ENCODE results near the gene RNMT.

- TF ChIP-seq FOS (IDR thresholded peaks at IDR 0.05; ENCODE audit: low read depth, low read length): no peak
- TF ChIP-seq POLR2A (IDR thresholded peaks at IDR 0.05; ENCODE audit: low read depth, low read length): no peak
- TF ChIP-seq MXI1 (IDR thresholded peaks at IDR 0.05; ENCODE audit: borderline replicate concordance, low read depth, low read length): no peak
- TF ChIP-seq, protein P1, sequence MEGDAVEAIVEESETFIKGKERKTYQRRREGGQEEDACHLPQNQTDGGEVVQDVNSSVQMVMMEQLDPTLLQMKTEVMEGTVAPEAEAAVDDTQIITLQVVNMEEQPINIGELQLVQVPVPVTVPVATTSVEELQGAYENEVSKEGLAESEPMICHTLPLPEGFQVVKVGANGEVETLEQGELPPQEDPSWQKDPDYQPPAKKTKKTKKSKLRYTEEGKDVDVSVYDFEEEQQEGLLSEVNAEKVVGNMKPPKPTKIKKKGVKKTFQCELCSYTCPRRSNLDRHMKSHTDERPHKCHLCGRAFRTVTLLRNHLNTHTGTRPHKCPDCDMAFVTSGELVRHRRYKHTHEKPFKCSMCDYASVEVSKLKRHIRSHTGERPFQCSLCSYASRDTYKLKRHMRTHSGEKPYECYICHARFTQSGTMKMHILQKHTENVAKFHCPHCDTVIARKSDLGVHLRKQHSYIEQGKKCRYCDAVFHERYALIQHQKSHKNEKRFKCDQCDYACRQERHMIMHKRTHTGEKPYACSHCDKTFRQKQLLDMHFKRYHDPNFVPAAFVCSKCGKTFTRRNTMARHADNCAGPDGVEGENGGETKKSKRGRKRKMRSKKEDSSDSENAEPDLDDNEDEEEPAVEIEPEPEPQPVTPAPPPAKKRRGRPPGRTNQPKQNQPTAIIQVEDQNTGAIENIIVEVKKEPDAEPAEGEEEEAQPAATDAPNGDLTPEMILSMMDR (conservative IDR thresholded peaks at IDR 0.05; ENCODE audit: low read depth, low read length): no peak
- TF ChIP-seq RAD21 (IDR thresholded peaks at IDR 0.05; ENCODE audit: low read length): no peak
- TF ChIP-seq MAFK (IDR thresholded peaks at IDR 0.05; ENCODE audit: low read depth, low read length): no peak
- TF ChIP-seq CEBPB (IDR thresholded peaks at IDR 0.05; ENCODE audit: low read depth, low read length): no peak
- no peak for TF ChIP-seq CHD1 (IDR thresholded peaks at IDR 0.05; ENCODE audit: low read depth, low read length)
- TF ChIP-seq RFX5 (IDR thresholded peaks at IDR 0.05; ENCODE audit: low read depth, low read length): no peak
- TF ChIP-seq ELK1 (IDR thresholded peaks at IDR 0.05; ENCODE audit: borderline replicate concordance, low read depth, low read length): no peak
- TF ChIP-seq, protein P2, sequence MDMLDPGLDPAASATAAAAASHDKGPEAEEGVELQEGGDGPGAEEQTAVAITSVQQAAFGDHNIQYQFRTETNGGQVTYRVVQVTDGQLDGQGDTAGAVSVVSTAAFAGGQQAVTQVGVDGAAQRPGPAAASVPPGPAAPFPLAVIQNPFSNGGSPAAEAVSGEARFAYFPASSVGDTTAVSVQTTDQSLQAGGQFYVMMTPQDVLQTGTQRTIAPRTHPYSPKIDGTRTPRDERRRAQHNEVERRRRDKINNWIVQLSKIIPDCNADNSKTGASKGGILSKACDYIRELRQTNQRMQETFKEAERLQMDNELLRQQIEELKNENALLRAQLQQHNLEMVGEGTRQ (IDR thresholded peaks at IDR 0.05; ENCODE audit: low read depth, low read length): no peak
- TF ChIP-seq SMC3 (IDR thresholded peaks at IDR 0.05; ENCODE audit: low read depth, low read length): no peak
These were observed 82.6 kb downstream of the RNMT start for GRCh38 chr18:13809043-13809430.
